ENCODE results near the gene EXOSC5.

GRCh38 chr19:41421314-41421713, 24.2 kb upstream of the EXOSC5 start:
- TF ChIP-seq POLR2AphosphoS5 (IDR thresholded peaks at IDR 0.05) (no peak), CTCF (IDR thresholded peaks at IDR 0.05) (no peak)
